Measurements from ENCODE around the gene UNC45A. TPM values are rescaled to one million over a fixed set of nuclear protein-coding genes. Genes with fewer than 3 reads are reported as not detected.

Gene UNC45A
- total and polyA plus RNA-seq, 2 donors = 29.8 to 38.9 TPM

DNA sequence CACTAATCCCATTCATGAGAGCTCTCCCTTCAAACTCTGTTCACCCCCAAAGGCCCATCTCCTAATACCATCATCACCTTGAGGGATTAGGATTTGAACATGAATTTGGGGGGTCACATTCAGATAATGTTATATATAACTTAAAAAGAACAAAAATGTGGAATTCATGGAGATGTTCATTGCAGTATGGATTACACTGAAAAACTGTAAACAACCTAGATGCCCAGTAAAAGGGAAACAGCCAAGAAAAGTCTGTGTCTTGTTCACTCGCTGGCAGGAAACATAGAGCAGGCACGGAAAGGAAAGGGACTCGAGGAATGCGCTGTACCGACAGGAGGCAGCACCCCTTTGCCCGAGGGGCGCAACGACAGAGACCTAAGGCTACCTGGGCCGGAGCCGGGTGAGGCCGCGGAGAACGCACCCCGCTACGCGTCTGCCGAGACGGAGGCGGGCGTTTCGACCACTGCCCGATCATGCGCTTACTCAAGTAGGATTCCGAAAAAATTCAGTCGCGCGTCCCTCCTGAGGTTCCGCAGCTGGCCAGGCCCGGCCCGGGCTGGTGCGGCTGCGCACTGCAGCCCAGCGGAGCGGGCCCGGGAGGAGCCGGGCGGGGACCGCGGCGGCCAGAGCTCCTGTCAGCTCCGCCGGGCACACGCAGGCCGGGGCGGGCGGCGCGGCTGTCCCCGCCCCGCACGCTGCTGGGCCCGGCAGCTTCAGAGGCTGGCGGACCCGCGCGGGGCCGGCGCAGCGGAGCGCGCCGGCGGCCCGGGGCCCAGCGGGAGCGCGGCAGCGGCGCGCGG is 32.8 kb upstream of the UNC45A start:
- Histone ChIP-seq H3K36me3 (ENCODE audit: control insufficient read depth in 2 of 2, insufficient read depth in 2 of 2, low read length in 1 of 2) (peaks cover 22 to 25% of the 10 kb centered on the region in 2 donors), H3K27ac (ENCODE audit: low read depth in 1 of 2, low read length in 1 of 2) (peak overlapping the region; percentile 71 to 94), H3K9me3 (ENCODE audit: control insufficient read depth in 2 of 2, insufficient read depth in 1 of 2, low read length in 1 of 2) (no peaks in the 10 kb centered on the region), H3K4me3 (ENCODE audit: low read length in 2 of 2) (peak overlapping the region; percentile 77 to 78), H3K4me1 (ENCODE audit: control insufficient read depth in 2 of 2, insufficient read depth in 2 of 2, low read length in 2 of 2) (peaks cover 7 to 15% of the 10 kb centered on the region in 2 donors), H3K27me3 (ENCODE audit: control insufficient read depth in 2 of 2, insufficient read depth in 1 of 2, low read length in 1 of 2) (peaks cover 0 to 2% of the 10 kb centered on the region in 2 donors)
- DNase-seq (ENCODE audit: low read depth in 6 of 9, low spot score in 9 of 9) = peak; percentile 37 to 88 (median 65)
- whole genome bisulfite sequencing = under 1% methylated on average over 71 of the region's 71 CpGs

DNA sequence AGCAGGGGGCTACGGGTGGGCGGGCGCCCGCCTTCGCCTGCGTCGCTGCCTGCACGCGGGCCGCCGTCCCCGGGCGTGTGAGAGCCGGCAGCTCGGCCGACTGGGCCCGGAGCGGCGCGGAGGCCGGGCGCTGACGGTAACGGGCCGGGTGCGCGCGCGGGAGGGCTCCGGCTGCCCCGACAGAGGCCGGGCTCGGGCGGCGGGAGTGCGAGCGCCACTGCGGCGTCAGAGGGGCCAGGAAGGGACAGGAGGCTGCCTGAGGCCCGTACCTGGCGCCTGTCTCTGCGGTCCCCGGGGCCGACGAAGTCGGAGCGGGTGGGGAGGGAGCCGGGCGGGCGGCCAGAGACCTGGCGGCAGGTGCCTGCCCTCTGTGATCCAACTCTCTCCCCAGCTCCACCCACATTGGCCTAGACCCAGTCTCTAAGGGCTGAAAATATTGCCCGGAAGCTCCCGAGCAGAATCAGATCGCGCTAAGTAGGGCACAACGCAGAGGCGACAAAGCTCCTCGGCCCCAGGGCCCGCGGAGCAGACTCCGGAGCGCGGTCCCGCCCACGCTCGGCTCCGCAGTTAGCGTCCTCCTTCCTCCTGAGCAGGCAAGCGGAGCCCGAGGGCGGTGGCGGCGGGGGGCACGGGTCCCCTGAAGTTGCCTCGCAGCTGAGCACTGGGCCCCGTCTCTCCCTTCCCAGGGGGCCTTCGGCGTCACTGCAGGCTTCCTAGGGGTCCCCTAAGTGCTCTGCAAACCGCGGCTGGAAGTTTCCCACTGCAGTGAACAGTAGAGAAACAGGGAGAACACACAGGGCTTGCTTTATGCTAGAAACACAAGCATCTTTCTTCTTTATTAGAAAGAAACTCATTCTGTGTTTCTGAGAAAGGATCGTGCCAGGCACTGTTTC is 32.0 kb upstream of the UNC45A start, which contains the start of gene MAN2A2:
Gene MAN2A2 (plus strand): TSS at position 463 of the 893 bp plus-strand sequence. CDS start 906 bp downstream, outside the sequence.
- Histone ChIP-seq H3K4me1 (ENCODE audit: control insufficient read depth in 2 of 2, insufficient read depth in 2 of 2, low read length in 2 of 2) (peaks cover 7 to 15% of the 10 kb centered on the region in 2 donors), H3K9me3 (ENCODE audit: control insufficient read depth in 2 of 2, insufficient read depth in 1 of 2, low read length in 1 of 2) (no peaks in the 10 kb centered on the region), H3K27me3 (ENCODE audit: control insufficient read depth in 2 of 2, insufficient read depth in 1 of 2, low read length in 1 of 2) (peaks cover 0 to 2% of the 10 kb centered on the region in 2 donors), H3K27ac (ENCODE audit: low read depth in 1 of 2, low read length in 1 of 2) (peak within 1 kb of the TSS; percentile 88 to 94), H3K4me3 (ENCODE audit: low read length in 2 of 2) (peak within 1 kb of the TSS; percentile 77 to 78), H3K36me3 (ENCODE audit: control insufficient read depth in 2 of 2, insufficient read depth in 2 of 2, low read length in 1 of 2) (peaks cover 30 to 33% of the 10 kb centered on the region in 2 donors)
- WGBS = 1% methylated on average over 81 of the region's 81 CpGs
- DNase-seq (ENCODE audit: low read depth in 6 of 9, low spot score in 9 of 9) = peak in 8 of 9 donors; percentile 44 to 87 (median 60)

DNA sequence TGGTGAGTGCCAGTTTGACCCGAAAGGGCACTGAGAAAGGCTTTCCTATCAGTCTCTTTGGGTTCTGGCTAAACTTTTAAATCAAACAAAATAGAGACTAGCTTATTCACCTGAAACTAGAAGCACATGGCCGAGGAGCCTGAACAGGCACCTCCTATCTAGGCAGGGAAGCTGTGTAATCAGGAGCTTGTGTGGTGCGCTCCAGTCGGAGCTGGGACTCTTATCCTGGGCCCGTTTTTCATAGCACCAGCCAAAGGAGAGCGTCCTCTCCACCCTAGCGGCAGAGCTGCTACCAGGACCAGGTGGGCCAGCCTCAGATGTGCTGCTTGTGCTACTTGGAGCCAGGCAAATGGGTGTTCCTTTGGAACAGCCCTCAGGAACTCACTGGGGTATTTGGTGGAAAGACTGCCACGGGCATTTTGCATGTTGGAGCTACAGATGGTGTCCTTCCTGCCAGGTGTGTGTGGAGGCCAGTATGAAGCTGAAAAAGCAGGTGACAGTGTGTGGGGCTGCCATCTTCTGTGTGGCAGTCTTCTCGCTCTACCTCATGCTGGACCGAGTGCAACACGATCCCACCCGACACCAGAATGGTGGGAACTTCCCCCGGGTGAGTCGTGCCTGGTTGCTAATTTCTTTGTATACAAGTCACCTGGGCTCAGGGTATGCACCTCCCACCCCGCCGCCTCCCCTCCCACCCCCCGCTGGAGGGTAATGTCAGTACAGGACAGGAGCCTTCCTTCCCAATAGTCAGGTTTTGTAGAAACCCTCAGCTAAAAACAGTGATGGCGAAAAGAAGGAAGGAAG is 31.1 kb upstream of the UNC45A start:
- DNase-seq (ENCODE audit: low read depth in 6 of 9, low spot score in 9 of 9) = peak in 1 of 9 donors; percentile 26
- Histone ChIP-seq H3K36me3 (ENCODE audit: control insufficient read depth in 2 of 2, insufficient read depth in 2 of 2, low read length in 1 of 2) (peaks cover 34 to 35% of the 10 kb centered on the region in 2 donors), H3K9me3 (ENCODE audit: control insufficient read depth in 2 of 2, insufficient read depth in 1 of 2, low read length in 1 of 2) (no peaks in the 10 kb centered on the region), H3K4me3 (ENCODE audit: low read length in 2 of 2) (peak overlapping the region; percentile 70 to 77), H3K27ac (ENCODE audit: low read depth in 1 of 2, low read length in 1 of 2) (peak overlapping the region in 1 of 2 donors; percentile 88), H3K4me1 (ENCODE audit: control insufficient read depth in 2 of 2, insufficient read depth in 2 of 2, low read length in 2 of 2) (peaks cover 7 to 15% of the 10 kb centered on the region in 2 donors), H3K27me3 (ENCODE audit: control insufficient read depth in 2 of 2, insufficient read depth in 1 of 2, low read length in 1 of 2) (peaks cover 0 to 2% of the 10 kb centered on the region in 2 donors)
- WGBS = 86% methylated on average over 18 of the region's 18 CpGs

DNA sequence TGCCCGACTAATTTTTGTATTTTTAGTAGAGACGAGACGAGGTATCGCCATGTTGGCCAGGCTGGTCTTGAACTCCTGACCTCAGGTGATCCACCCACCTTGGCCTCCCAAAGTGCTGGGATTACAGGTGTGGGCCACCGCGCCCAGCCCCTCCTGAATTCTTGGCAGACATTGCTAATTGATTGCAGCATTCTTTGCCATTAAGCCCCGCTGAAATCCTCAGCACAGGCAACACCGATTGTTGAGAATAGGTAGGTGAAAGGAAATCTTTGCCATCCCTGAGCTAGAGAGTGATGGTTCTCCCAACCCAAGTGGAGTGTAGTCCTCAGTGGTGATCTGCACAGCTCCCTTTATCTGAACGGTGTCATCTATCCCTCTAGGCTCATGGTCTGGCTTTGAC is 30.3 kb upstream of the UNC45A start:
- Histone ChIP-seq H3K27me3 (ENCODE audit: control insufficient read depth in 2 of 2, insufficient read depth in 1 of 2, low read length in 1 of 2) (peaks cover 0 to 2% of the 10 kb centered on the region in 2 donors), H3K36me3 (ENCODE audit: control insufficient read depth in 2 of 2, insufficient read depth in 2 of 2, low read length in 1 of 2) (peaks cover 39 to 41% of the 10 kb centered on the region in 2 donors), H3K27ac (ENCODE audit: low read depth in 1 of 2, low read length in 1 of 2) (no peak overlapping the region), H3K9me3 (ENCODE audit: control insufficient read depth in 2 of 2, insufficient read depth in 1 of 2, low read length in 1 of 2) (no peaks in the 10 kb centered on the region), H3K4me3 (ENCODE audit: low read length in 2 of 2) (no peak overlapping the region), H3K4me1 (ENCODE audit: control insufficient read depth in 2 of 2, insufficient read depth in 2 of 2, low read length in 2 of 2) (peaks cover 7 to 15% of the 10 kb centered on the region in 2 donors)
- WGBS = 96% methylated on average over 9 of the region's 9 CpGs
- DNase-seq (ENCODE audit: low read depth in 6 of 9, low spot score in 9 of 9) = no peak

DNA sequence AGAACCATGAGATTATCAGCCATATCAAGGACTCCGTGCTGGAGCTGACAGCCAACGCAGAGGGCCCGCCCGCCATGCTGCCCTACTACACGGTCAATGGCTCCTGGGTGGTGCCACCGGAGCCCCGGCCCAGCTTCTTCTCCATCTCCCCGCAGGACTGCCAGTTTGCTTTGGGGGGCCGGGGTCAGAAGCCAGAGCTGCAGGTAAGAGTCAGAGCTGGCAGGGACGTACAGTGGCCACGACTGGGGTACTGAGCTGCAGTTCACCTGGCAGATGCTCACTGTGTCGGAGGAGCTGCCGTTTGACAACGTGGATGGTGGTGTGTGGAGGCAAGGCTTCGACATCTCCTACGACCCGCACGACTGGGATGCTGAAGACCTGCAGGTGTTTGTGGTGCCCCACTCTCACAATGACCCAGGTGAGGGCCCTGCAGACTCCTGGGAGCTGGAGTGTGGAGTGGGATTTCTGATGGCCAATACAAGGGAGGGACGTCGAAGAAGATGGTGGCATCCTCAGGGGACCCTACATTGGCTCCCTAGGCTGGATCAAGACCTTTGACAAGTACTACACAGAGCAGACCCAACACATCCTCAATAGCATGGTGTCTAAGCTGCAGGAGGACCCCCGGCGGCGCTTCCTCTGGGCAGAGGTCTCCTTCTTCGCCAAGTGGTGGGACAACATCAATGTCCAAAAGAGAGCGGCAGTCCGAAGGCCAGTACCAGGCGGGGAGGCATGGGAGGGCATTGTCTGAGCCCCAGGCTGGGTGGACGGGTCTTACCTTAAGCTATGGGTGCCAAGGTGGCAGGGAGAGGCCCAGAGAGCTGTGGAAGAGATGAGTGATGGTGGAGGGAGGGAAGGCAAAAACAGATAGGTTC is 29.5 kb upstream of the UNC45A start:
- 95% methylated on average over 28 of the region's 28 CpGs for WGBS
- no peak for DNase-seq (ENCODE audit: low read depth in 6 of 9, low spot score in 9 of 9)
- H3K27ac ChIP-seq (ENCODE audit: low read depth in 1 of 2, low read length in 1 of 2) = no peak overlapping the region
- H3K9me3 ChIP-seq (ENCODE audit: control insufficient read depth in 2 of 2, insufficient read depth in 1 of 2, low read length in 1 of 2) = no peaks in the 10 kb centered on the region
- peaks cover 0 to 2% of the 10 kb centered on the region in 2 donors for H3K27me3 ChIP-seq (ENCODE audit: control insufficient read depth in 2 of 2, insufficient read depth in 1 of 2, low read length in 1 of 2)
- H3K4me1 ChIP-seq (ENCODE audit: control insufficient read depth in 2 of 2, insufficient read depth in 2 of 2, low read length in 2 of 2) = peaks cover 7 to 15% of the 10 kb centered on the region in 2 donors
- no peak overlapping the region for H3K4me3 ChIP-seq (ENCODE audit: low read length in 2 of 2)
- H3K36me3 ChIP-seq (ENCODE audit: control insufficient read depth in 2 of 2, insufficient read depth in 2 of 2, low read length in 1 of 2) = peaks cover 47% of the 10 kb centered on the region in 2 donors

DNA sequence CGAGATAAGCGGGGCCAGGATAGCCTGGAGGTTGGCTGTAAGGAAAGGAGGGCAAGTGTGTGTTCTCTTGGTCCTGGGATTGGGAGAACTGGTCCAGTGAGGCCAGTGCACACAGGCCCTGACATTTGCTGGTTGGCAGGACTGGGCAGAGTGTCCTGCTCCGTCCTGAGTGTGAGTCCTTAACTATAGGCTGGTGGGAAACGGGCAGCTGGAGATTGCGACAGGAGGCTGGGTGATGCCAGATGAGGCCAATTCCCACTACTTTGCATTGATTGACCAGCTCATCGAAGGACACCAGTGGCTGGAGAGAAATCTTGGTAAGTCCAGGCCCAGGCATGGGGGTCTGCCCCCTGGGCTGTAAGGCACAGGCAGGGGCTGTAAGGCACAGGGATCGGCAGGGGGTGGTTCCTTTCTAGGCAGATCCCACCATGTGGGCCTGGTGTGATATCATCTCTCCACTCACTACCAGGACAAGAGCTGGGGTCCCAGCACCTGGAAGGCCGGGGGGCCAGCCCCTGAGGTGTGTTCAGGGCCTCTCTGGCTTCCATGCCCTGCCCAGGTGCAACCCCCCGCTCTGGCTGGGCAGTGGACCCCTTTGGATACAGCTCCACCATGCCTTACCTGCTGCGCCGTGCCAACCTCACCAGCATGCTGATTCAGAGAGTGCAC is 28.8 kb upstream of the UNC45A start:
- H3K9me3 ChIP-seq (ENCODE audit: control insufficient read depth in 2 of 2, insufficient read depth in 1 of 2, low read length in 1 of 2) = no peaks in the 10 kb centered on the region
- peaks cover 7 to 15% of the 10 kb centered on the region in 2 donors for H3K4me1 ChIP-seq (ENCODE audit: control insufficient read depth in 2 of 2, insufficient read depth in 2 of 2, low read length in 2 of 2)
- peaks cover 54 to 55% of the 10 kb centered on the region in 2 donors for H3K36me3 ChIP-seq (ENCODE audit: control insufficient read depth in 2 of 2, insufficient read depth in 2 of 2, low read length in 1 of 2)
- H3K4me3 ChIP-seq (ENCODE audit: low read length in 2 of 2) = no peak overlapping the region
- H3K27ac ChIP-seq (ENCODE audit: low read depth in 1 of 2, low read length in 1 of 2) = no peak overlapping the region
- no peak for DNase-seq (ENCODE audit: low read depth in 6 of 9, low spot score in 9 of 9)
- WGBS = 98% methylated on average over 11 of the region's 11 CpGs
- H3K27me3 ChIP-seq (ENCODE audit: control insufficient read depth in 2 of 2, insufficient read depth in 1 of 2, low read length in 1 of 2) = peaks cover 0 to 2% of the 10 kb centered on the region in 2 donors

DNA sequence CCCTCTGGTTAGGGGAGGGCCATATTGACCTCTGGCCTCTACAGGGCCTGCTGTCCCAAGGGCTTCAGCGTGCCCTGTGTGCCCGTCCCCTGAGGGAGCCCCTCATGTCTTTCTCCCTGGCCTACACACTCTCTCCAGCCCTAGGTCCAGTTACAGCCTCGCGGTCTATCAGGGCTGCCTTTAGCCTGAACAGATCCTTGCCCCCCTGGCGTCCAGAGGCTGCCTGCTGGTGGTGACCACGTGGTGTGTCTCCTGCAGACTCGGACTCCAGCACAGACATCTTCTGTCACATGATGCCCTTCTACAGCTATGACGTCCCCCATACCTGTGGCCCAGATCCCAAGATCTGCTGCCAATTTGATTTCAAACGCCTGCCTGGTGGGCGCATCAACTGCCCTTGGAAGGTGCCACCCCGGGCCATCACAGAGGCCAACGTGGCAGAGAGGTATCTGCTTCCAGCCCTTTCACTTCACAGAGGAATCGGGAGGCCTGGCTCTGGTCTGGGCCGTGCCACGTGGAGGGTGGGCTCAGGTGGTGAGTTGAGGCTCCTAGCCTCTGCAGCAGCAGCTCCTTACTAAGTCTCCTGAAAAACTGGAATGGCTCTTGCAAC is 27.9 kb upstream of the UNC45A start:
- H3K9me3 ChIP-seq (ENCODE audit: control insufficient read depth in 2 of 2, insufficient read depth in 1 of 2, low read length in 1 of 2) = no peaks in the 10 kb centered on the region
- 88% methylated on average over 15 of the region's 15 CpGs for WGBS
- peaks cover 59 to 63% of the 10 kb centered on the region in 2 donors for H3K36me3 ChIP-seq (ENCODE audit: control insufficient read depth in 2 of 2, insufficient read depth in 2 of 2, low read length in 1 of 2)
- H3K4me1 ChIP-seq (ENCODE audit: control insufficient read depth in 2 of 2, insufficient read depth in 2 of 2, low read length in 2 of 2) = peaks cover 7 to 10% of the 10 kb centered on the region in 2 donors
- DNase-seq (ENCODE audit: low read depth in 6 of 9, low spot score in 9 of 9) = no peak
- no peak overlapping the region for H3K4me3 ChIP-seq (ENCODE audit: low read length in 2 of 2)
- peaks cover 0 to 2% of the 10 kb centered on the region in 2 donors for H3K27me3 ChIP-seq (ENCODE audit: control insufficient read depth in 2 of 2, insufficient read depth in 1 of 2, low read length in 1 of 2)
- H3K27ac ChIP-seq (ENCODE audit: low read depth in 1 of 2, low read length in 1 of 2) = no peak overlapping the region

All from thymus (tissue), 11 donors.